K562 (cell line): ENCODE measurements around the gene NME4. TPM values are rescaled to one million over a fixed set of nuclear protein-coding genes. Genes with fewer than 3 reads are reported as not detected.

ENCODE experiments used
- BRD9 ChIP-seq: fragments of 450-650 bp; IDR thresholded peaks from 2 replicates; pipeline ENCODE4 v1.6.1; 2018; ENCODE audit warnings: low read depth; ENCODE audit not compliant: partially characterized antibody
- BRF1 ChIP-seq: IDR thresholded peaks from 3 replicates; pipeline ENCODE4 v1.6.1; 2011; ENCODE audit warnings: borderline replicate concordance, mild to moderate bottlenecking; ENCODE audit not compliant: insufficient read length; ENCODE audit errors: extremely low read depth
- CCNT2 ChIP-seq: IDR thresholded peaks from 2 replicates; pipeline ENCODE4 v1.6.1; 2011; ENCODE audit warnings: borderline replicate concordance, low read depth, mild to moderate bottlenecking, moderate library complexity, mixed read lengths, low read length; ENCODE audit not compliant: insufficient read length; ENCODE audit errors: extremely low read depth
- CHCHD3 ChIP-seq: fragments of 250-450 bp; sonication (Bioruptor Pico); IDR thresholded peaks from 2 replicates; pipeline ENCODE4 v2.1.2; 2022; ENCODE audit warnings: mild to moderate bottlenecking
- CHD2 ChIP-seq: IDR thresholded peaks from 2 replicates; pipeline ENCODE4 v1.6.1; 2011; ENCODE audit warnings: low read depth, low read length
- ERF ChIP-seq: fragments of 450-650 bp; formaldehyde crosslinking; IDR thresholded peaks from 2 replicates; pipeline ENCODE4 v1.4.0; 2020; ENCODE audit warnings: mild to moderate bottlenecking, mixed read lengths
- EZH2 ChIP-seq: IDR thresholded peaks from 2 replicates; pipeline ENCODE4 v1.6.1; 2012; ENCODE audit warnings: low read depth, mild to moderate bottlenecking, inconsistent platforms, low read length, borderline replicate concordance
- FIP1L1 ChIP-seq: fragments of 200-400 bp; formaldehyde crosslinking; IDR thresholded peaks from 2 replicates; pipeline ENCODE4 v1.6.1; 2018; ENCODE audit warnings: mild to moderate bottlenecking, low read depth, low read length; ENCODE audit not compliant: poor library complexity, severe bottlenecking
- HCFC1 ChIP-seq: IDR thresholded peaks from 2 replicates; pipeline ENCODE4 v1.6.1; 2012; ENCODE audit warnings: low read depth, low read length, improper control_type of control experiment
- HDAC1 ChIP-seq, 2 experiments: fragments of 450-650 bp; IDR thresholded peaks; 2 replicates each; pipeline ENCODE4 v1.6.1; 2016 to 2017; ENCODE audit warnings: inconsistent platforms in 1 of 2, mild to moderate bottlenecking in 1 of 2, moderate library complexity in 1 of 2
- HMGN3 ChIP-seq: IDR thresholded peaks from 2 replicates; pipeline ENCODE4 v1.6.1; 2011; ENCODE audit warnings: borderline replicate concordance, low read depth, mild to moderate bottlenecking, mixed read lengths, low read length; ENCODE audit not compliant: insufficient read length; ENCODE audit errors: extremely low read depth
- L3MBTL2 ChIP-seq: fragments of 450-650 bp; IDR thresholded peaks from 2 replicates; pipeline ENCODE4 v1.6.1; 2016; ENCODE audit warnings: mild to moderate bottlenecking, moderate library complexity
- PTTG1 ChIP-seq: fragments of 450-650 bp; IDR thresholded peaks from 2 replicates; pipeline ENCODE4 v1.6.1; 2016; ENCODE audit warnings: low read depth, mild to moderate bottlenecking, missing genetic modification characterization, missing compliant biosample characterization
- PURB ChIP-seq: sonication (generic); formaldehyde crosslinking; IDR thresholded peaks from 2 replicates; pipeline ENCODE4 v1.9.0; 2021; ENCODE audit warnings: low read depth, mild to moderate bottlenecking, missing genetic modification reagents
- YY1 ChIP-seq, 3 experiments: IDR thresholded peaks; 2 replicates each; pipeline ENCODE4 v1.6.1; 2011; ENCODE audit warnings: low read length in 2 of 3, mild to moderate bottlenecking in 2 of 3, moderate library complexity in 2 of 3, borderline replicate concordance in 1 of 3, control low read depth in 1 of 3, low read depth in 1 of 3; ENCODE audit not compliant: insufficient read depth in 3 of 3, insufficient replicate concordance in 2 of 3, control insufficient read depth in 1 of 3, insufficient read length in 1 of 3; ENCODE audit errors: extremely low read depth in 1 of 3
- ZNF121 ChIP-seq: sonication (generic); formaldehyde crosslinking; conservative IDR thresholded peaks from 2 replicates; pipeline ENCODE4 v1.8.0; 2022; ENCODE audit warnings: missing genetic modification reagents
- ZNF24 ChIP-seq: fragments of 450-650 bp; IDR thresholded peaks from 2 replicates; pipeline ENCODE4 v1.6.1; 2016
- polyA plus RNA-seq, 8 experiments: library from polyadenylated mRNA; depleted of rRNA in 4 of 8; stranded (reverse) in 5 of 8; unstranded in 3 of 8; fragments of >200 nt; fragmentation: Nextera tagmentation in 2 of 8; fragmentation: Illumina TruSeq in 1 of 8; extraction: Ambion mirVana in 2 of 8; extraction: Trizol in 1 of 8; gene quantifications; 2 replicates each; pipeline versions ENCODE4 v1.2.1 to v1.2.3, GENCODE V29; 2011 to 2014; ENCODE audit warnings: inconsistent platforms in 1 of 8, missing spikeins in 1 of 8
- total RNA-seq, 7 experiments: library from RNA; depleted of rRNA in 6 of 7; stranded (reverse); fragments of >200 nt in 6 of 7; fragmentation: Illumina TruSeq in 2 of 7; extraction: Trizol in 2 of 7; gene quantifications; 2 replicates each; pipeline versions ENCODE4 v1.2.1 to v1.2.3, GENCODE V29; 2011 to 2021; ENCODE audit warnings: low replicate concordance in 1 of 7
- TF ChIP-seq, protein P1 (sequence below): sonication (generic); formaldehyde crosslinking; IDR thresholded peaks from 2 replicates; pipeline ENCODE4 v1.8.0; 2022; ENCODE audit warnings: mild to moderate bottlenecking, missing genetic modification reagents
- TF ChIP-seq, protein P2 (sequence below), 2 experiments: IDR thresholded peaks in 1 of 2; conservative IDR thresholded peaks in 1 of 2; 2 replicates each; pipeline ENCODE4 v1.6.1; 2016; ENCODE audit warnings: low read depth in 2 of 2, mild to moderate bottlenecking in 1 of 2, missing compliant biosample characterization in 1 of 2, missing genetic modification characterization in 1 of 2, moderate library complexity in 1 of 2

The NME4 gene
- total and polyA plus RNA-seq, 9 of the 15 experiments (the other 6 are each of a cell fraction or from before 2014, with no cell fraction given): 15.4 to 264 (median 139) TPM

DNA sequence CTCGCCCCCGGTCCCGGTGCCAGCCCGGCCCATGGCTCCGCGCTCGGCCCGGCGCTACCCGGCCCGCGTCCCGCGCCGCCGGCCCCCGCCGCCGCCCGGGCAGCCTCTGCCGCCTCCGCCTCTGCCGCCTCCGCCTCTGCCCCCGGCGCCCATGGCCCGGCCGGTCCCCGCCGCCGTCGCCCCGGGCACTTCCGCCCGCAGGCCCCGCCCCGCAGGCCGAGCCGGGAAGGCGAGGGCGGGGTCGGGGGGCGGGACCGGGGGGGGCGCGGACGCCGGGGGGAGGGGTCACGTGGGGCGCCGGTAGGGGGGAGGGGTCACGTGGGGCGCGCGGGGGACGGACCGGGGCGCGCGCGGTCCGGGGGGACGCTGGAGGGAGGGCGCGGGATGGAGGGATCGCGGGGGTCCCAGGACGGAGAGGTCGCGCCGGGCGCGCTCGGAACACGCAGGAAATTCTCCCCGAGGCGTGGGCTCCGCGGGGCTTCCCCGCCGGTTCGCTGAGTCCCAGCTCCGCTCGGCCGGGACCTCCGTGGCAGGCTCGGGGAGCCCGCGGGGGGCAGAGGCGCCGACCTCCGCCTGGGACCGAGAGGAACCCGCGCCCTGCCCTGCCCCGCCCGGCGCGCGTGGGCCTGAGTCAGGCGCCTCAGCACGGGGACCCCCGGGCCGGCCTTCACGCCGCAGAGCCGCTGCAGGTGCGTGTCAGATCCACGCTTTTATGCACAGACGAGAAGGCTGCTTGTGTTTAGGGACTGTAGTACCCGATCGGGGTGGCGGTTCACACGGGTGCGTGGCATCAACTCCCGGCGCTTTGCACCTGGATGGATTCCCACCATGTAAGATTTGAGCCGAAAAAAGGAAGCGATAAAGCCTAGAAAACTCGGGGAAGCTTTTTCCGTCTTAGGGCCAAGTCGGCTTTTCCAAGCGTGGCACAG is 14.9 kb upstream of the NME4 start, which contains the start of gene PGAP6 (continued):
- TF ChIP-seq BRF1: no peak
- no peak for TF ChIP-seq PURB (CRISPR knock-in tag)
- TF ChIP-seq YY1 (IDR thresholded peaks at IDR 0.05; ENCODE audit: borderline replicate concordance in 1 of 3, control insufficient read depth in 1 of 3, extremely low read depth in 1 of 3, insufficient read depth in 3 of 3, insufficient read length in 1 of 3, insufficient replicate concordance in 2 of 3, low read depth in 1 of 3, low read length in 2 of 3): peak in 2 of 3 experiments; percentile 53 to 78
- TF ChIP-seq EZH2: no peak
- TF ChIP-seq BRD9: no peak
- no peak for TF ChIP-seq FIP1L1
- no peak for TF ChIP-seq ZNF121 (CRISPR knock-in tag)
- TF ChIP-seq HCFC1: no peak
- no peak for TF ChIP-seq CHD2
- TF ChIP-seq CCNT2: peak; percentile 32
- peak; percentile 41; the same call in 1 of the 2 replicates for TF ChIP-seq L3MBTL2
- no peak for TF ChIP-seq PTTG1 (tag)
- TF ChIP-seq HDAC1 (IDR thresholded peaks at IDR 0.05): peak in 1 of 2 experiments; percentile 42; a peak in 1 of 4 replicates
- TF ChIP-seq ZNF24: no peak
- TF ChIP-seq CHCHD3 (CRISPR knock-in tag): no peak
- TF ChIP-seq ERF: no peak
- TF ChIP-seq, protein P1, sequence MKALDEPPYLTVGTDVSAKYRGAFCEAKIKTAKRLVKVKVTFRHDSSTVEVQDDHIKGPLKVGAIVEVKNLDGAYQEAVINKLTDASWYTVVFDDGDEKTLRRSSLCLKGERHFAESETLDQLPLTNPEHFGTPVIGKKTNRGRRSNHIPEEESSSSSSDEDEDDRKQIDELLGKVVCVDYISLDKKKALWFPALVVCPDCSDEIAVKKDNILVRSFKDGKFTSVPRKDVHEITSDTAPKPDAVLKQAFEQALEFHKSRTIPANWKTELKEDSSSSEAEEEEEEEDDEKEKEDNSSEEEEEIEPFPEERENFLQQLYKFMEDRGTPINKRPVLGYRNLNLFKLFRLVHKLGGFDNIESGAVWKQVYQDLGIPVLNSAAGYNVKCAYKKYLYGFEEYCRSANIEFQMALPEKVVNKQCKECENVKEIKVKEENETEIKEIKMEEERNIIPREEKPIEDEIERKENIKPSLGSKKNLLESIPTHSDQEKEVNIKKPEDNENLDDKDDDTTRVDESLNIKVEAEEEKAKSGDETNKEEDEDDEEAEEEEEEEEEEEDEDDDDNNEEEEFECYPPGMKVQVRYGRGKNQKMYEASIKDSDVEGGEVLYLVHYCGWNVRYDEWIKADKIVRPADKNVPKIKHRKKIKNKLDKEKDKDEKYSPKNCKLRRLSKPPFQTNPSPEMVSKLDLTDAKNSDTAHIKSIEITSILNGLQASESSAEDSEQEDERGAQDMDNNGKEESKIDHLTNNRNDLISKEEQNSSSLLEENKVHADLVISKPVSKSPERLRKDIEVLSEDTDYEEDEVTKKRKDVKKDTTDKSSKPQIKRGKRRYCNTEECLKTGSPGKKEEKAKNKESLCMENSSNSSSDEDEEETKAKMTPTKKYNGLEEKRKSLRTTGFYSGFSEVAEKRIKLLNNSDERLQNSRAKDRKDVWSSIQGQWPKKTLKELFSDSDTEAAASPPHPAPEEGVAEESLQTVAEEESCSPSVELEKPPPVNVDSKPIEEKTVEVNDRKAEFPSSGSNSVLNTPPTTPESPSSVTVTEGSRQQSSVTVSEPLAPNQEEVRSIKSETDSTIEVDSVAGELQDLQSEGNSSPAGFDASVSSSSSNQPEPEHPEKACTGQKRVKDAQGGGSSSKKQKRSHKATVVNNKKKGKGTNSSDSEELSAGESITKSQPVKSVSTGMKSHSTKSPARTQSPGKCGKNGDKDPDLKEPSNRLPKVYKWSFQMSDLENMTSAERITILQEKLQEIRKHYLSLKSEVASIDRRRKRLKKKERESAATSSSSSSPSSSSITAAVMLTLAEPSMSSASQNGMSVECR (CRISPR knock-in tag): no peak
- TF ChIP-seq, protein P2, sequence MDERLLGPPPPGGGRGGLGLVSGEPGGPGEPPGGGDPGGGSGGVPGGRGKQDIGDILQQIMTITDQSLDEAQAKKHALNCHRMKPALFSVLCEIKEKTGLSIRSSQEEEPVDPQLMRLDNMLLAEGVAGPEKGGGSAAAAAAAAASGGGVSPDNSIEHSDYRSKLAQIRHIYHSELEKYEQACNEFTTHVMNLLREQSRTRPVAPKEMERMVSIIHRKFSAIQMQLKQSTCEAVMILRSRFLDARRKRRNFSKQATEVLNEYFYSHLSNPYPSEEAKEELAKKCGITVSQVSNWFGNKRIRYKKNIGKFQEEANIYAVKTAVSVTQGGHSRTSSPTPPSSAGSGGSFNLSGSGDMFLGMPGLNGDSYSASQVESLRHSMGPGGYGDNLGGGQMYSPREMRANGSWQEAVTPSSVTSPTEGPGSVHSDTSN (CRISPR knock-in tag; IDR thresholded peaks at IDR 0.05; ENCODE audit: low read depth): no peak
- TF ChIP-seq, protein P2 (tag; conservative IDR thresholded peaks at IDR 0.05; ENCODE audit: low read depth): no peak
- TF ChIP-seq HMGN3: no peak
